HG03135 (cell line): ENCODE results near the gene MB.
A peak's percentile ranks its signal among the peaks of the same experiment; 100 is the strongest.
"Not testable (repeated sequence)": the region's sequence is repeated elsewhere in the genome, so short reads cannot be mapped to it uniquely, and the experiment has no call there.

ENCODE experiments used
- ATAC-seq: cut with Tn5 transposase; IDR thresholded peaks from one replicate; pipeline ENCODE4 v1.9.1; 2021; ENCODE audit warnings: mild to moderate bottlenecking, moderate library complexity; ENCODE audit not compliant: unreplicated experiment

The MB gene

DNA sequence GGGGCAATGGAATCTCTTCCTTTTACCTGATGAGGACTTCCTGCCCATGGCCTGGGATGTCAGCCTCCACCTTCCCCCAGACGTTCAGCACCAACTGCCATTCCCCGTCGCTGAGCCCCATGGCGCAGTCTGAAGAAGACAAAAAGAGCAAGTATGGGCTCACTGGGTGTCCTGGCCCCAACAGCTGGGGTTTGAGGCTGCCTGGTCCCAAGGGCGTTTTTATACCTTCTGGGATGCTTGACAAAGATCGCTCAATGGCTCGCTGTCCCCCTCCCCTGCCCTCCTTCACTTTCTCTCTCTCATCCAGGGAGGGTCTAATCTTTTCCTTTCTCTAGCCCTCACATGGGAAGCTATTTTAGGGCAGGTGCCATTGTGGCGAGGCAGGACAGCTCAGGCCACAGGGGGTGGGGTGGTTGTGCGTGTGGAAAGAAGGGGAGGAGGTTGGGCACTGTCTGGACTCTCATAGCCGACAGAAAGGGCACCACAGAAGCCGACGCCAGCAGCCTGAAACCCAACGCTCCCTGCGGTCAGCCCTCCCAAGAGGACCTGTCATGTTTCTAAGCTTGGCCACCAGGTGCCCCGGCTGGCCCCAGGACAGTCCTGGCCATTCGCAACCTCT lies at the start of gene MB:
Gene MB (minus strand): TSS at position 193 of the 619 bp plus-strand sequence. CDS start 72 bp downstream, at position 121.
- ATAC-seq, result no peak

DNA sequence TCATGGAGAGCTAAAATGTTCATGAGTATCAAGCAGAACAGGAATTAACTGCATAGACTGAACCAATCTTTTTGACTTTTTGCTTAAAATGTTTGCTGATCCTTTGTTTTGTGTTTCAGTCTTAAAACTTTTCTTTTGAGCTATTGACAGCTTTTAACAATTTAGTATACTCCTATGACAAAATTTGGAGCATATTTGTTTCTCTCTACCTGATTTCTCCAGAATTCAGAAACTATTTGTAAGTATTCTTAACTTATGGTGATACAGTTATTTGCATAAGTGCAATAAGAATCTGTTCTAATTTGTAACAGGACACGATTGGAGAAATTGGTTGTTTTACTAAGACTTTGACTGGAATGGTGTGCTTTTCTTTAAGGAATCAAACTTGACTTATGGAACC lies 49.6 kb upstream of the MB start:
- ATAC-seq, result not testable (repeated sequence)

DNA sequence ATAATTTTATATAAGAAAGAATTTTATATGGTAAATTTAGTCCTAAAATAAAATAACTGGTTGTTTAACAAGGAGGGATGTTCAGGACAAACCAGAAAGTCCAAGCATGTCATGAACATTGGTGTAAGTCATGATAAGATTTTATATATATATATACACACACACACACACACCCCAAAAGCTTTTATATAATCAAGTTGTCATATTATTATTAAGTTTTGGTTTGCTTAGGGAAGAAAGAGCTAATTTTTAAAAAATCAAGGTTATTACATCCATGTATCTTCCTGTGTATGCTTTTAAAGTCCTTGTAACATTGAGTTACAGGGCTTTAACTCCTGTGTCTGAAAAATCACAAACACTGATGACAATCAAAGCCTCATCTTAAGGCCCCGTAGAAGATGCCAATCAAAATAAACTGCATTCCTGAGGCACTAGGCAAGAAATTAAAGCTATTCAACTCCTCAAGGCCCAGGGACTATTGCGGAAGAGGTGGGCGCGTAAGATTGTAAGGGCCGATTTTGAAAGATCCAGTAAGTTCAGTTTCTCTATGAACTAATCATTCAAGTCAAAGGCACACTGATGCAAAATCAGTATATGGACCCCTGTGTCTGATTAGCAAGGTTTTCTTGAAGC lies 47.9 kb upstream of the MB start:
- ATAC-seq, result no peak

DNA sequence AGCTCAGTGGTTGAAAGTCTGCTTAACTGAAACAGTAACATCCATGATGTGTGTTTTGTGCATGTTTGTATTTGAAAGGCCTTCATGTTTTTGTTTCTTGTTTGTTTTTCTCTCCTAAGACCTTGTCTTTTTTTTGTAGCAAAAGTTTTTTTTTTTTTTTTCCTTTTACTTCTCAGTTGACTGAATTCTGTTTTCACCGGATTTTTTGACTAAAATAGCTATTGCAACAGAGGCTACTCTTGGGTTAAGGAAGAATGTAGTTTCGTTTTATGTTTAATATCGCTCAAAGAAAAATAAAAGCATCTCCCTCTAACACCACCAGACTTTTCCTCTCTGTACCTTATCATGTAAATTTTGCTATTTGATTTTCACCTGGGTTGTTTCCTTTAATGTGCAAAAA lies 46.2 kb upstream of the MB start:
- no peak for ATAC-seq

DNA sequence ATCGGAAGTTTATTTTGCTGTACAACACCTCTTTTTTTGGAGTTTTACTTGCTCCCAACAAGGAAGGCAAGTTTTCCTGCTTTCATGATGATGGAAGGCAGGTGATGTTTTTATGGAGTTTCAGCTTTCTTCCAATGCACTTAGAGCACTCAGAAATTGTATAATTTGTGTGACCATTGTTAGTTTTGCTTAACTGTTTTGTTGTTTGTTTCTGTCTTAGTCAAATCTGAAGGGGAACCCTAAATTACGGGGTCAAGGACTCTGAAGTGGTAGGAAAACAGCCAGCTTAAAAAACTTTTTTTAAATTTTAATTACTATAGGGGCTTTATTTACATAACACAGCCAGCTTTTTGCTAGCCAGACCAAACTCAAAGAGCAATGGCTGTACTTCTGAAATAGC lies 45.8 kb upstream of the MB start:
- no peak for ATAC-seq

DNA sequence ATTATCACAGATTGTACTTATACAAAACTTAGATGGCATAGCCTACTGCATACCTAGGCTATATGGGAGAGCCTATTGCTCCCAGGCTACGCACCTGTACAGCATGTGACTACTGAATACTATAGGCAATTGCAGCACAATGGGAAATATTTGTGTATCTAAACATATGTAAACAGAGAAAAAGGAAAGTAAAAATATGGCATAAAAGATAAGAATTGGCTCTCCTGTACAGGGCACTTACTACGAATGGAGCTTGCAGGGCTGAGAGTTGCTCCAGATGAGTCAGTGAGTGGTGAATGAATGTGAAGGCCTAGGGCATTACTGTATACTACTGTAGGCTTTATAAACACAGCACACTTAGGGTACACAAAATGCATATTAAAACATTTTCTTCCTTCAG lies 44.3 kb upstream of the MB start:
- ATAC-seq, result no peak

DNA sequence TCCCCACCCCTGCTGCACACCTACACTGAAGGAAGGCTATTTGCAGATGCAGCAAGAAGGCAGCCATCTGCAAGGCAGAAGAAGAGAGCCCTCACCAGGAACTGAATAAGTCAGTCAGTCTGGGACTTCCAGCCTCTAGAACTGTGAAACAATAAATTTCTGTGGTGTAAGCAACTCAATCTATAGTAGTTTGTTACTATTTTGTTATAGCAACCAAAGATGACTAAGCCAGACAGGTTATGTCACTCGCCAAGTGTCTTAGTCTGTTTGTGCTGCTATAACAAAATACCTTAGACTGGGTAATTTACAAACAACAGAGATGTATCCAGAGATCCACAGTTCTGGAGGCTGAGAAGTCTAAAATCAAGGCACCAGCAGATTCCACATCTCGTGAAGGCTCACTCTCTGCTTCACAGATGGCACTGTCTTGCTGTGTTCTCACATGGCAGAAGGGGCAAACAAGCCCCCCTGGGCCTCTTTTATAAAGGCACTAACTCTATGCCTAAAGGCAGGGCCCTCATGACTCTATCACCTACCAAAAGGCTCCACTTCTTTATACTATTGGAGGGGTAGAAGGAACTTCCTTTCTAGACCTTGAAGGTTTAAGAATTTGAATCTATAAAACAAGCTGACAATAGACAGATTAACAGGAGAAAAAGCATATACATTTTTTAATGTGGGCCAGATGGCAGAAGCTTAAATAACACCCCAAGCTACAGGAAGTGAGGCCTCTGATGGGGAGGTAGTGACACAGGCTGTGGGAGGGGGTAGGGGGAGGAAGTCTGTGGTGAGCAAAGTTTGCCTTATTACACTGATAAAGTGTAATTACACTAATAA lies 43.4 kb upstream of the MB start:
- no peak for ATAC-seq

DNA sequence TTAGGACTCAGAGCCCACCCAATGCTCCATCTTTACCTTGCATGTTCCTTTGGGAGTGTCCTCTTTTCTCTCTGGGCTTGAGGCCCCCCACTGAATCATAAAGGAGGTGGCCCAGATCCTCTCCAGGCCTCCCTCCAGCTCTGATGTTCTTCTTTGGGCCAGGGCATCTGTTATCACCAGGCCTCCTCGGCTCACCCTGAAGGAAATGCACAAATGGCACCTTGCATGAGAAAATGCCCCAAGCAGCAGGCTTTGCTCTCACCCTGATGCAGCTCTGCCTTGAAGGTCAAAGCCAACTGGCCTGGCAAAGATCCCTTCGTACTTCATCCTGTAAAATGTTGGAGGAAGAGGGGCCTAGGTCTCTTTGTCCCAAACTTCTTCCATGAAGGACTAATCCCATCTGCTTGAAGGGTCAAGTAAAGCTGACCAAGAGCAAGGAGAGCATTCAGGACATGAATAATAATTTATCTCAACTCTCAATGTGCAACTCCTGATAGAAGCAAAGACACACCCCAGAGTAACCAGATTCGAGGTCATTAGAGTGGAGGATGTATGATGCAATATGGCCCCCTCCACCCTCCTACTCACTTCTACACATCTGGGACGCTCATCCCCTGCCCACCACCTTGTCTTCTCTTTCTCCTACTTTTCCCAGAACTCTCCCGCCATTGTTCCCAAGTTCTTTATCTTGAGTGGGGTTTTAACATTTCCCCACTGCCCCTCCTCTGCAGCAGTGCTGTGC lies 40.6 kb upstream of the MB start:
- ATAC-seq, result no peak

DNA sequence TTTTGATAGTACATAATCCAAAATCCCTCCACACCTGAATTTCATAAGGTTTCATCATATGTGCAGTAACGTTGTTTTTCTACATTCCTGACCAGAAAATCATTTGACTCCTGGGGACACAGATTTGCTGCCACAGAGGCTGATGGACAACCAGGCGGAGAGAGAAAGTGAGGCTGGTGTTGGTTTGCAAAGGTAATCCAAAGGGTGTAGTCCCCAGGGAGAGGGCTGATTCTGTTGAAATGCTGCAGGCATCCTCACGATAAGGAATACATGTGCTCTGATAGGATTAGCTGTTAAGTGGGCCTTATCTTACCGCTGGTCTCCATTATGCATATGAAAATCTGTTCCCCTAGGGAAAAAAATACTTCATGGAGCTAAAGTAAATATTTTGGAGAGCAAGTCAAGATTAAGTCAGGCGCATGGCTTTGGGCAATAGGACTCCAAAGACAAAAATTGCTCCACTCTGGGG lies 39.2 kb upstream of the MB start:
- no peak for ATAC-seq

DNA sequence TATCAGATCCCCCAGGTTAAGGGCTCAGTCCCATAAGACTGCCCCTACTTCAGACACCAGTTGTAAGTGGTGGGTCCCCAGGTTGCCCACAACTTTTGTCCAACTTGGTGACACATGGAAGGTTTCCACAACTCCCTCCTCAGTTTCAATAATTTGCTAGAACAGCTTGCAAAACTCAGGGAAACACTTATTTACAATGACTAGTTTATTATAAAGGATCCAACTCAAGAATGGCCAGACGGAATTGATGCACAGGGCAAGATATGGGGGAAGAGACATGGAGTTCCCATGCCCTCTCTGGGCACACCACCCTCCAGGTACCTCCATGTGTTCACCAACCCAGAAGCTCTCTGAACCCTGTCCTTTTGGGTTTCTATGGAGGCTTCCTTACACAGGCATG lies 36.7 kb upstream of the MB start:
- ATAC-seq, result no peak

DNA sequence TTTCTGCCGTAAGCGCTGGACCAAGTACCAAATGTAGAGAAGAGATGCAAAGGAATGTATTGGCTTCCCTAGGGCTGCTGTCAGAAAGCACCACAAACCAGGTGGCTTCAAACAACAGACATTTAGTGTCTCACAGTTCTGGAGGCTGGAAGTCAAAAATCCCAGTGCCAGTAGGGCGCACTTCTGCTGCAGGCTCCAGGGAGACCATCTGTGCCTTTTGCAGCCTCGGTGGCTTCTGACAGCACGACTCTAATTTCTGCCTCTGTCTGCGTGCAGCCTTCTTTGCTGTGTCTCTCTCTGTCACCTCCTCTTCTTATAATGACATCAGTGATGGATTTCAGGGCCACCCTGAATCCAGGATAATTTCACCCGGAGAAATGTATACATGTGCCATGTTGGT lies 34.0 kb upstream of the MB start:
- ATAC-seq, result no peak

DNA sequence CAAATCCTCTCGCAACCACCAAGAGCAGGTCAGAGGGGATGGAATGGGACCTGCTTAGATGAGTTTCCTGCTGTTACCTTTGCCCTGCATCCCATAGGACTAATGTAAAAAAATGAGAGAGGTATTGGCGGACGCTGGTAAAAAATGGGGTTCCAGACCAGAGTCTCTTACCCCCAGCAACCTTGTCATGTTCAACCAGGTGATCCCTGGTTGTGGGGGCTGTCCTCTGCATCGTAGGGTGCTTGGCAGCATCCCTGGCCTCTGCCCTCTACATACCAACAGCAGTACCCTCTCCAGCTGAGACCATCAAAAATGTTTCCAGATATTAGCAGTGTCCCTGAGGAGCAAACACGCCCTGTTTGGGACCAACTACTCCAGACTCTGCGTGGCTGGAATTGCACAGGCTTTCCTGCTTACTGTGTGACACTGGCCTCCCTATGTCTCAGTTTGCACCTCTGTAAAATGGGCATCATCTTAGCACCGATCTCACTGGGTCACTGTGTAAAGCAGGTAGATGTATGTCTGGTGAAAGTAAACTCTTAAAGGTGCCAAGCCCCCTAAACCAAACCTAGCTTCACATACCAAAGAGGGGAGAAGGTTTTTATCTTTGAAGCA lies 32.6 kb upstream of the MB start:
- no peak for ATAC-seq

DNA sequence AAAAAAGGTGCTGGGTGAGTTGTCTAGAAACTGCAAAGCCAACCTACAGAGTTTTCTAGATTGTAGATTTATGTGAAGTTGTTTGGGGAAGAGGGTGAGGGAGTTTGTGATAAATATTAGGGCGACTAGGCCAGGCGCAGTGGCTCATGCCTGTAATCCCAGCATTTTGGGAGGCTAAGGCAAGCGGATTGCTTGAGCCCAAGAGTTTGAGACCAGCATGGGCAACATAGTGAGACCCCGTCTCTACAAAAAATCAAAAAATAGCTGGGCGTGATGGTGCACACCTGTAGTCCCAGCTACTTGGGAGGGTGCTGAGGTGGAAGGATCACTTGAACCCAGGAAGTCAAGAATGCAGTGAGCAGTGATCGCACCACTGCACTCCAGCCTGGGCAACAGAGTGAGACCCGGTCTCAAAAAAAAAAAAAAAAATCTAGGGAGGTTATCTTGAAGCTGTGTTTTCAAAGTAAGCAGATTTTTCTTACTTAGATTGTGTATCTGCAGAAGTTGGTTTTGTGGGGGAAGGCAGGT lies 32.0 kb upstream of the MB start:
- ATAC-seq, result no peak

DNA sequence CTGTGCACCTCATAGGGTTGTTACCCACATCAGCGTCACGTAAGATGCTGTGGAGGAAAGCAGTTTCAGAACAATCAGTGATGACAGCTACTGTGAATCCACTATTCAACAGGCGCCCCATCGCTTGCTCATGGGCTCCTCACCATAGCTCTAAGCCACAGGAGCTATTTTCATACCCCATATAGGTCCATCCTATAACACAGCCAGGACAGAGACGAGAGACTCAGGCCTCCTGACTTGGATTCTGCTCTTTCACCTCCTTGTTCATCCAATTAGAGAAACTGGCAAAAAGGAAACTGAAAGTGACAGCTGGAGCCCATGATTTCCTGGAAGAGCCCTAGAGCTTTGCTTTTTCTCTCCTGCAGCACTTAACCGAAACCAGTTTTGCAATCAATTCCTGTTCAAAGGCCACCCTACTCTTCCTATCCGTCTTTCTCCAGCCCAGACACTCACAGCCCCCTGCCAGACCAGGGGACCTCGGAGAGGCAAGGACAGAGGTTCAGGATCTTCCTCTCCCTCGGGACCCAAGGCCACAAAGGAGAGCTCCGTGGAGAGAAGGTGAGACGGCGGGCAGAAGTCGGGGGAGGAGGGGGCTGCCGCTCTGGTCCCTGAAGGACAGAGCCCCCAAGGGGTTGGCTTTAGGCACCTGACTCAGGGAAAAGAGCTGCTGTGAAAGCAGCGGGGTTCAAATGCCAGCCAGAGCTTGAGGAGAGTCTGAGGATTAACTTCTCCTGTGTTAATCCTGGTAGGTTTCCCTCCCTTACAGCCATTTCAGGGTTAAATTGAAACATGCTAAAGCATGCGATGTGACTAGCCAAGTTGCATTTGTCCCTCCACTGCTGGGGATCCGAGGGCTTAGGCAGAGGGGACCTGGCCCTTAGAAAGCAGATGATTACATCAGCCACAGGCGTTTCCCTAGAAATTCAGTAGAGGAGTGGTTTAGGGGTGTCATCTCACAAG lies 31.2 kb upstream of the MB start, which contains the start of gene APOL6:
Gene APOL6 (plus strand): TSS at position 381 of the 960 bp plus-strand sequence. CDS start 7,980 bp downstream, outside the sequence.
- peak; percentile 51 for ATAC-seq

DNA sequence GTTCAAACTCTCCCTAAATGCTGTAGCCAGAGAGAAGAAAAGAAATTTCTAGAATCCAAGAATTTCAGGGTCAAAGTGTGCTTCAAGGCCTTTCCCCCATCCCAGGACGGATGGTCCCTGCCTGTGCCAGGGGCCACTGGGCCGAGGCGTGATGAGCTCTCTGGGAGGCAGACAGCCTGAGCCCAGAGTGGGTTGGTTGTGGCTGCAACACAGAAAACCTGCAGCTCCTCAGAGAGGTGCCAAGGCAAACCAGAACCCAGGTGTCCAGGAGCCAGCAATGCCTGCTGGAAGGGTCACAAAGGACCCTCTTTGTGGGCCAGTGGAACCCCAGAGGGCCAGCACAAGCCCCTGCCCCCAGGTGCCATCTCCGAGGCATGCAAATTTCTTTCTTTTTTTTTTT lies 28.5 kb upstream of the MB start:
- no peak for ATAC-seq

DNA sequence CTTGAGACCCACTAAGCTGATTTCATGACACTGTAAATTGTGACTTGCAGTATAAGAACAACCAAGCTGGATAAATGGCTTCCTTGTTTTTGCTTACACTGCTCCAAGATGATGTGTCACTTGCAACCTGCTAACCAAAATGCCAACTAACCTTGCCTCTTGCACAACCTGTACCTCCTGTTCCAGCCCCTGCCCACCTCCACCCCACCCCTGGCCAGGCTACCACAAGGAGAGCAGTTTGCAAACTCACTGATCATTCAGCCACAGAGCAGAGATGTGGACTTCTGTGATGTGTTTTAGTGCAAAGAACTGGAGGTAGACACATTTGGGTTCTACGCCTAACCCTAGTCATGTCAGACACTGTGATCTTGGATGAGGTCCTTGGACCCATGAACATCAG lies 26.9 kb upstream of the MB start:
- no peak for ATAC-seq

DNA sequence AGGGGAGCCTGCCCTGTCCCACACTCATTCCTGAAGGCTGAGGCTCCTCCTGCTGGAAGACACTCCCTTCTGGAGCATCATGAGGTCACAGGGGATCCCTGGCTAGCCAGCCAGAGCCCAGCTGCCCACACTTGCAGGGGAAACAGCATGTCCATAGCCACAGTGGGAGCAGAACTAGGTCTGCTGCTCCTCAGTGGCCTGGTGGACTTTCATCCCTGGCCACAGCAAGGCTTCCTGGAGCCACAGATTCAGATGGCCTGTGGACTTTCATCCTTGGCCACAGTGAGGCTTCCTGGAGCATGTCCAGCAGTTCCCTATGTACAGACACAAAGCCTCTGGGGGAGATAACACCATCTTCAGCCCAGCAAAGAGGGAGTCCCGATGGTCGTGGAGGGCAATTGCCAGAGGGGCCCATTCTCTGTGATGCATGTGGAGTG lies 25.2 kb upstream of the MB start:
- no peak for ATAC-seq

DNA sequence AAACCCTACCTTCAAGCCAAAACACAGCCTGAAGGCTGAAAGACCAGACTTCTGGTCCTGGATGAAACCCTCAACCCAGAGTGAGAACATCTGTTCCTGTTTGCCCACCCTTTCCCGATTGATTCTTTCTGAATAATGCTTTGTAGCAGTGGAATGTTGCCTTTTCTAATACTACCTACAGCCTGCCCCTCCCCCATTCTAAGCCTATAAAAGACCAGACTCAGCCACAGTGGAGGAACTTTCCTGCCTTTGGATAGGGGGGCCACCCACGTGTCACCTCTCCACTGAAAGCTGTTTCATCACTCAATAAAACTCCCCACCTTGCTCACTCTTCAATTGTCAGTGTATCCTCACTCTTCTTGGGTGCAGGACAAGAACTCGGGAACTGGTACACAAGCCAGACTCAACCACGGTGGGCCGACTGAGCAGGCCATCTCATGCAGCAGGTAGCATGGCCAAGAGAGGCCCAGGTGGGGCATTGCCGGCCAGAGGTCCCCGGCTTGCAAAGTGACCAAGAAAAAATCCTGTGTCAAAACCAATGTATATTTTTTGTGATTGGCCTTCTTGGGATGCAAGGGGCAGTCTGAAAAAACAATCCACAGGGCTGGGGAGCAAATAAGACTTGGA lies 24.5 kb upstream of the MB start:
- ATAC-seq, result no peak

DNA sequence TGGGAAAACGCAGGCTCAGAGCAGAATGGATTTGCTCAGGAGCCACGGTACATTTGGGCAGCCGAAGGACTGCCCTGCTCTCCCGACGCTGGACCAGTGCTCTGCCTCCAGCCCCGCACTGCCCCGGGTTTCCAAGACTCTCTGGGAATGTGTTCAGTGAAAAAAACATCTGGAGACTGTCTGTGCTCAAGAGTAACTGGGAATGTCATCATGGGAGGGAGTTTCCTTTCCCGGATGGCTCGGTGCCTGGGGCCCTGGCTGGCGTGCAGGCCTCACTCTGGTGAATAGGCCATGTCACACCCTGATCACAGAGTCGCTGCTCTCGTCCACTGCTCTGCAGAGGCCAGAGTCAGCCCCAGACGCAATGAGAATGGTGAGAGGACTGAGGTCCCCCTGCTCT lies 21.3 kb upstream of the MB start:
- ATAC-seq, result no peak
